Activated T-cell treated with anti-CD3 and anti-CD28 coated beads, Interleukin-2, amount 50 U/mL, for 72 hours (primary cell): ENCODE data around the gene ZNF621. TPM values are rescaled to one million over a fixed set of nuclear protein-coding genes. Genes with fewer than 3 reads are reported as not detected.
"Not testable (repeated sequence)": the region's sequence is repeated elsewhere in the genome, so short reads cannot be mapped to it uniquely, and the experiment has no call there.

Experiments used
- ATAC-seq, 2 donors: fragments of 150-1000 bp; cut with Tn5 transposase; replicated peaks in 1 of 2; 2 replicates each; pipeline ENCODE4 v1.10.0; 2021; ENCODE audit warnings: moderate library complexity in 2 of 2, mild to moderate bottlenecking in 1 of 2
- DNase-seq, 2 donors: peaks; one replicate each; pipeline ENCODE4 v3.0.0; 2021 to 2022; ENCODE audit warnings: mixed read lengths in 1 of 2
- H3K27ac Mint-ChIP-seq: one replicate; pipeline ENCODE4 v1.8.0; 2022; ENCODE audit warnings: mild to moderate bottlenecking, moderate library complexity, mixed read lengths
- H3K27me3 Mint-ChIP-seq: one replicate; pipeline ENCODE4 v1.8.0; 2022; ENCODE audit warnings: low read depth, mixed read lengths
- H3K36me3 Mint-ChIP-seq, 2 donors: one replicate each; pipeline ENCODE4 v1.8.0; 2022; ENCODE audit warnings: mixed read lengths in 2 of 2, mild to moderate bottlenecking in 1 of 2; ENCODE audit not compliant: insufficient read depth in 2 of 2
- H3K4me1 Mint-ChIP-seq: one replicate; pipeline ENCODE4 v1.8.0; 2022; ENCODE audit warnings: low read depth, mixed read lengths
- H3K4me3 Mint-ChIP-seq, 2 donors: one replicate each; pipeline ENCODE4 v1.8.0; 2022; ENCODE audit warnings: mild to moderate bottlenecking in 2 of 2, mixed read lengths in 2 of 2, moderate library complexity in 2 of 2
- H3K9me3 Mint-ChIP-seq, 2 donors: one replicate each; pipeline ENCODE4 v1.8.0; 2022; ENCODE audit warnings: mixed read lengths in 2 of 2
- total RNA-seq, 2 donors: library from RNA; stranded (reverse); gene quantifications; one replicate each; pipeline ENCODE4 v1.2.3, GENCODE V29; 2022

The ZNF621 gene
- total RNA-seq, 2 donors from 2014 or later, result 35.2 to 35.5 TPM

- Mint-ChIP-seq H3K27ac (no peak overlapping the region), H3K27me3 (no peaks in the 10 kb centered on the region), H3K9me3 (no peaks in the 10 kb centered on the region), H3K4me1 (peaks cover 12% of the 10 kb centered on the region), H3K36me3 (peaks cover 3 to 21% of the 10 kb centered on the region in 2 donors), H3K4me3 (no peak overlapping the region)
- no peak for ATAC-seq
- no peak for DNase-seq
Observed at GRCh38 chr3:40511031-40511718, 13.6 kb upstream of the ZNF621 start.

DNA sequence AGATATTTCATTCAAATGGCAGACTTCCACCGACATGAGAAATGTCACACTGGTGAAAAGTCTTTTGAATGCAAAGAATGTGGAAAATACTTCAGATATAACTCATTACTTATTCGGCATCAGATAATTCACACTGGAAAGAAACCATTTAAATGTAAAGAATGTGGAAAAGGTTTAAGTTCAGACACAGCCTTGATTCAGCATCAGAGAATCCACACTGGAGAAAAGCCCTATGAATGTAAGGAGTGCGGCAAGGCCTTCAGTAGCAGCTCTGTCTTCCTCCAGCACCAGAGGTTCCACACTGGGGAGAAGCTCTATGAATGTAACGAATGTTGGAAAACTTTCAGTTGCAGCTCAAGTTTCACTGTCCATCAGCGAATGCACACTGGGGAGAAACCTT is 8.6 kb upstream of the ZNF621 start:
- DNase-seq, result no peak
- H3K27ac Mint-ChIP-seq, result no peak overlapping the region
- peaks cover 4% of the 10 kb centered on the region for H3K4me1 Mint-ChIP-seq
- peaks cover 0 to 4% of the 10 kb centered on the region in 2 donors for H3K36me3 Mint-ChIP-seq
- no peak for ATAC-seq
- no peak overlapping the region for H3K4me3 Mint-ChIP-seq
- no peaks in the 10 kb centered on the region for H3K27me3 Mint-ChIP-seq
- H3K9me3 Mint-ChIP-seq, result no peaks in the 10 kb centered on the region

DNA sequence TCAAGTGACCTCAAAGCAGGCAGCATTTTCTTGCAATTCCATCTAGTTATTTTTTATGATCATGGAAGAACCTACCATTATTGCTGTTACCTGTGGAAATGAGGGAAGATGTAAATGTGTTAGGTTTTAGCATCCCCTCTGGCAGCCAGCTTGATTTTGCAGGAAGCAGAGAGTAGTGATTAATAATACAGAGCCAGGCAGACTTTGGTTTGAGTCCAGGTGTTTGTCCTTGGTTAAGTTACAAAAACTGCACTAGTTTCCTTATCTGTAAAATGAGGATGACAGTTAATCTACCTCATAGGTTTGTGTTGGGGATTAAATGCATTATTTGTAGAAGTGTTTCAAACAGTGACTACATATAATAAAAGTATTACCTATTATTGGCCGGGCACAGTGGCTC is 6.7 kb upstream of the ZNF621 start:
- Mint-ChIP-seq H3K36me3 (peaks cover 0 to 4% of the 10 kb centered on the region in 2 donors), H3K4me3 (no peak overlapping the region), H3K27ac (no peak overlapping the region), H3K27me3 (no peaks in the 10 kb centered on the region), H3K4me1 (peaks cover 4% of the 10 kb centered on the region), H3K9me3 (no peaks in the 10 kb centered on the region)
- DNase-seq (no peak), ATAC-seq (no peak)

- H3K4me3 Mint-ChIP-seq, result no peak overlapping the region
- H3K36me3 Mint-ChIP-seq, result peaks cover 0 to 4% of the 10 kb centered on the region in 2 donors
- no peak overlapping the region for H3K27ac Mint-ChIP-seq
- ATAC-seq (no peak), DNase-seq (no peak)
- no peaks in the 10 kb centered on the region for H3K27me3 Mint-ChIP-seq
- H3K9me3 Mint-ChIP-seq, result no peaks in the 10 kb centered on the region
- peaks cover 8% of the 10 kb centered on the region for H3K4me1 Mint-ChIP-seq
Observed at GRCh38 chr3:40518848-40519247, 5.9 kb upstream of the ZNF621 start.

GRCh38 chr3:40521254-40521653 is 3.5 kb upstream of the ZNF621 start:
- no peak overlapping the region for H3K4me3 Mint-ChIP-seq
- no peaks in the 10 kb centered on the region for H3K9me3 Mint-ChIP-seq

GRCh38 chr3:40523781-40524180 is 979 bp upstream of the ZNF621 start:
- ATAC-seq, result no peak
- H3K4me3 Mint-ChIP-seq, result peak overlapping the region; percentile 95 to 98
- H3K36me3 Mint-ChIP-seq, result peaks cover 10 to 20% of the 10 kb centered on the region in 2 donors
- H3K27me3 Mint-ChIP-seq, result no peaks in the 10 kb centered on the region
- H3K4me1 Mint-ChIP-seq, result peaks cover 28% of the 10 kb centered on the region
- no peaks in the 10 kb centered on the region for H3K9me3 Mint-ChIP-seq
- no peak for DNase-seq
- H3K27ac Mint-ChIP-seq, result peak overlapping the region; percentile 76

More at GRCh38 chr3:40521254-40521653, 3.5 kb upstream of the ZNF621 start:
- H3K27ac Mint-ChIP-seq, result no peak overlapping the region
- H3K36me3 Mint-ChIP-seq, result peaks cover 7 to 8% of the 10 kb centered on the region in 2 donors
- DNase-seq (no peak), ATAC-seq (no peak)
- H3K27me3 Mint-ChIP-seq, result no peaks in the 10 kb centered on the region
- peaks cover 19% of the 10 kb centered on the region for H3K4me1 Mint-ChIP-seq

DNA sequence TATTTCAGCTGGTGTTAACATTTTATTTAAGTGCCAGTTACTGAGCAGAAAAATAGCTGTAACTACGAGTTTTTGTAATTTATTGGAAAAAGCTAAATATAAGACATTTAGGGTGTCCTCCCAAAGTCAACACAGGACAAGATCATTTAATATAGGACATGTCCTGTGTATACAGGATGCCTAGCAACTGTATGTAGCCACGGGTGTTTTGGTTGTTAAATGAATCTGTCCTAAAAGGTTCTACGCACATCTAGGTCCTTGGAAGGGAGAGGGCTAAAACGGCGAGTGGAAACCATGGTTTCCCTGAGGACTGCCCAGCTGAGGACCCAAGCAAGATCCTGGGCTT is 565 bp upstream of the ZNF621 start:
- peak; percentile 16 to 23 for ATAC-seq
- no peak for DNase-seq
- H3K27ac Mint-ChIP-seq, result peak overlapping the region; percentile 76
- peaks cover 28% of the 10 kb centered on the region for H3K4me1 Mint-ChIP-seq
- peaks cover 10 to 20% of the 10 kb centered on the region in 2 donors for H3K36me3 Mint-ChIP-seq
- peak overlapping the region; percentile 95 to 98 for H3K4me3 Mint-ChIP-seq
- no peaks in the 10 kb centered on the region for H3K9me3 Mint-ChIP-seq
- H3K27me3 Mint-ChIP-seq, result no peaks in the 10 kb centered on the region

DNA sequence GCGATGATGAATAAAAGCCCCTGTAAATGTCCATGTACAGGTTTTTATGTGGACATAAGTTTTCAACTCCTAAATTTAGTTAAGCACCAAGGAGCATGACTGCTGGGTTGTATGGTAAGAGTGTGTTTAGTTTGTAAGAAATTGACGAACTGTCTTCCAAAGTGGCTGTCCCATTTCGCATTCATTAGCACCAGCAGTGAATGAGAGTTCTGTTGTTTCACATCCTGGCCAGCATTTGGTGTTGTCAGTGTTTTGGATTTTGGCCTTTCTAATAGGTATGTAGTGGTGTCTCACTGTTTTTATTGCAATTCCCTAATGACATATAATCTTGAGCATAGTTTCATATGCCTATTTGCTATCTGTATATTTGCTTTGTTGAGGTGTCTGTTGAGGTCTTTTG is 3.7 kb downstream of the ZNF621 start:
- ATAC-seq, result no peak
- DNase-seq, result no peak
- Mint-ChIP-seq H3K27ac (no peak overlapping the region), H3K4me1 (peaks cover 28% of the 10 kb centered on the region), H3K4me3 (no peak overlapping the region), H3K9me3 (peaks cover 3 to 11% of the 10 kb centered on the region in 2 donors), H3K27me3 (no peaks in the 10 kb centered on the region), H3K36me3 (peaks cover 29 to 56% of the 10 kb centered on the region in 2 donors)

GRCh38 chr3:40532252-40532651 is 7.5 kb downstream of the ZNF621 start:
- Mint-ChIP-seq H3K36me3 (peaks cover 34 to 72% of the 10 kb centered on the region in 2 donors), H3K9me3 (peaks cover 6 to 14% of the 10 kb centered on the region in 2 donors), H3K4me3 (no peak overlapping the region), H3K27me3 (no peaks in the 10 kb centered on the region), H3K4me1 (peaks cover 7% of the 10 kb centered on the region), H3K27ac (no peak overlapping the region)
- DNase-seq, result no peak
- no peak for ATAC-seq

DNA sequence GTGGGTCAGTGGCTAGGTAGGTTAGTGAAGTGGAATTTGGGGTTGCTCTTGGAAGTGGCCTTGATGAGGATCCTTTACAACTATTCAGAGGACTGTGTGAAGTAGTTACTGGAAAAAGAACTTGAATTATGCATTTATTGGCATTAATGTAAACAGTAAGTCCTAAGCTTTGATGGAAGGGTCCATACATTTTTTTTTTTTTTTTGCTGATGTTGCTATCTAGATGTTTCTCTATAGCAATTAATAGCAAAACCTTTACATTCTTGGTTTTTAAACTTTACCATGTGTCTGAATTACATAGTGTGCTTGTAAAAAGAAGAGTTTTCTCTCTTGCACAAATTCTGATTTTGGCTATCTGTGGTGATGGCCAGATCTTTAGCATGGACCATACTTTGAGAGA is 9.5 kb downstream of the ZNF621 start:
- Mint-ChIP-seq H3K27me3 (no peaks in the 10 kb centered on the region), H3K36me3 (peaks cover 41 to 74% of the 10 kb centered on the region in 2 donors), H3K9me3 (peaks cover 10 to 17% of the 10 kb centered on the region in 2 donors), H3K4me3 (no peak overlapping the region), H3K27ac (no peak overlapping the region), H3K4me1 (no peaks in the 10 kb centered on the region)
- DNase-seq (no peak), ATAC-seq (no peak)

DNA sequence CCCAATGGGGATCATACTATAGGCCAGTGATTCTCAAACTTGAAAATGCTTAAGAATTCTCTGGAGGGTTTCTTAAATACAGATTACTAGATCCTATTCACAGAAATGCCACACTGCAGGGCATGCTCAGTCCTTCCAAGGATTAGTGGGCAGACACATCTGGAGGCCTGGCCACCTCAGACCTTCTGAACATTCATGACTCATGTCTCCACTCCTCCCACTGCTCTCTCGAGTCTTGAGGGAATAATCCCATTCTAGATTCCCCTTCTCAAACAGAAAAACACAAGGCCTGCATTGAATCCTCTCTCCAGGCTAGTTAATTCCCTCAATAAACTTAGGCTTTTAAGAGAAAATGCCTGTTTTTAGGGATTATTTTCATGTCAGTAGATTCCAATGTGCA is 22.1 kb downstream of the ZNF621 start:
- Mint-ChIP-seq H3K27me3 (no peaks in the 10 kb centered on the region), H3K36me3 (peaks cover 0 to 1% of the 10 kb centered on the region in 2 donors), H3K4me3 (no peak overlapping the region), H3K27ac (no peak overlapping the region), H3K4me1 (no peaks in the 10 kb centered on the region), H3K9me3 (peaks cover 4% of the 10 kb centered on the region in 2 donors)
- DNase-seq (no peak), ATAC-seq (no peak)

GRCh38 chr3:40550167-40550566 is 25.4 kb downstream of the ZNF621 start:
- no peak for DNase-seq
- ATAC-seq, result no peak
- no peaks in the 10 kb centered on the region for H3K27me3 Mint-ChIP-seq
- H3K9me3 Mint-ChIP-seq, result peaks cover 4 to 6% of the 10 kb centered on the region in 2 donors
- H3K4me3 Mint-ChIP-seq, result no peak overlapping the region
- peaks cover 1 to 2% of the 10 kb centered on the region in 2 donors for H3K36me3 Mint-ChIP-seq
- H3K27ac Mint-ChIP-seq, result no peak overlapping the region
- no peaks in the 10 kb centered on the region for H3K4me1 Mint-ChIP-seq

DNA sequence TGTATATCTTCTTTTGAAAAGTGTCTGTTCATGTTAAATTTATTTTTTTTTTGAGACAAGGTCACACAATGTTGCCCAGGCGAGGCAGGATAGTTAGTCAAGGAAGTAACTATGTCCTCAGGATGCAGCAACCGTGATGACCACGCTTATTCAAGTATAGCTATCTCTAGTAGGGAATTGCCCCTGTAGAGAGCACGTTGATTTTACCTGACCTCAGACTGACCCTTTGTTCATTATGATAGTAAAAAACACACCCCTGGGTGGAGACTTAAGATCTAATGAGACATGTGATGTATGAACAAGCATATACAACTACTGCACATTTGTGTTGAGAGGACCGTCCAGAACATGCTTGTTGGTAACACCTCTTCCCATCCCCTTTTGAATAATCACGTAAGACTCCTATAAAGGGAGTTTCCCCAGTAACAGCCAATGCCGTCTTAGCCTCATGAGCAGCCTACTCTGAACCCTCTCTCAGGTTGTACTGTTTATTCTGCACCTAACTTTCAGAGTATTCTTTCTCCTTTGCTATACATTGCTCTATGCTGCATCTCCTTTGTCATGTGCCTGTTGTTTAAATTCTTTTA is 32.9 kb downstream of the ZNF621 start:
- no peaks in the 10 kb centered on the region for H3K4me1 Mint-ChIP-seq
- H3K36me3 Mint-ChIP-seq, result no peaks in the 10 kb centered on the region
- ATAC-seq, result no peak
- H3K9me3 Mint-ChIP-seq, result no peaks in the 10 kb centered on the region
- no peak overlapping the region for H3K4me3 Mint-ChIP-seq
- no peak overlapping the region for H3K27ac Mint-ChIP-seq
- DNase-seq, result no peak
- H3K27me3 Mint-ChIP-seq, result no peaks in the 10 kb centered on the region

DNA sequence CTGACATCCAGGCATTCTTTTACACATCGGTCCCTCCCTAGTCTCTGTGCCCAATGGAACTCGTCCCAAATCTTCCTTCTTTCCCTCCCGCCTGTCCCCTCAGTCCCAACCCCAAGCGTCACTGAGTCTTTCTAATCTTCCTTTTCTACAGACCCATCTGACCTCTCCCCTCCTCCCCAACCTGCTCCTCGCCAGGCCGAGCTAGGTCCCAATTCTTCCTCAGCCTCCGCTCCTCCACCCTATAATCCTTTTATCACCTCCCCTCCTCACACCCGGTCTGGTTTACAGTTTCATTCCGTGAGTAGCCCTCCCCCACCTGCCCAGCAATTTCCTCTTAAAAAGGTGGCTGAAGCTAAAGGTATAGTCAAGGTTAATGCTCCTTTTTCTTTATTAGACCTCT is 37.7 kb downstream of the ZNF621 start:
- not testable (repeated sequence) for H3K36me3 Mint-ChIP-seq, ATAC-seq, DNase-seq, H3K27ac Mint-ChIP-seq, H3K27me3 Mint-ChIP-seq, H3K4me3 Mint-ChIP-seq, H3K9me3 Mint-ChIP-seq, H3K4me1 Mint-ChIP-seq
